SU-DHL-6 (cell line): Measurements from ENCODE around the gene ANTXR2.

ENCODE experiments used
- H2AFZ ChIP-seq: fragments of 200-600 bp; sonication (generic); 2 replicates; pipeline ENCODE4 v1.6.1; 2014; ENCODE audit warnings: low read depth, mild to moderate bottlenecking, moderate library complexity, mixed read lengths, antibody characterized with exemption, low read length; ENCODE audit not compliant: severe bottlenecking
- H3F3A ChIP-seq: fragments of 200-600 bp; shearing (Covaris generic); 2 replicates; pipeline ENCODE4 v1.6.0; 2016; ENCODE audit warnings: antibody characterized with exemption, mild to moderate bottlenecking; ENCODE audit not compliant: insufficient read depth
- H3K27ac ChIP-seq: fragments of 200-600 bp; sonication (generic); 2 replicates; pipeline ENCODE4 v1.5.1; 2016; ENCODE audit warnings: low read depth, mild to moderate bottlenecking, low read length, moderate library complexity, mixed read lengths
- H3K27me3 ChIP-seq: fragments of 200-600 bp; sonication (generic), shearing (Covaris generic); 2 replicates; pipeline ENCODE4 v1.6.0; 2014; ENCODE audit warnings: mild to moderate bottlenecking, low read length
- H3K36me3 ChIP-seq: fragments of 200-600 bp; sonication (generic); 2 replicates; pipeline ENCODE4 v1.6.1; 2014; ENCODE audit warnings: mild to moderate bottlenecking, low read length, mixed read lengths
- H3K4me2 ChIP-seq: fragments of 300-600, 200-600 bp; shearing (Covaris generic), sonication (generic); 2 replicates; pipeline ENCODE4 v1.6.0; 2014; ENCODE audit warnings: low read length, low read depth, mild to moderate bottlenecking; ENCODE audit not compliant: poor library complexity, severe bottlenecking
- H3K4me3 ChIP-seq: fragments of 200-600 bp; sonication (generic); 2 replicates; pipeline ENCODE4 v1.5.1; 2014; ENCODE audit warnings: antibody characterized with exemption, low read length, mild to moderate bottlenecking, mixed read lengths; ENCODE audit not compliant: insufficient read depth, poor library complexity, severe bottlenecking
- H3K79me2 ChIP-seq: fragments of 200-600 bp; sonication (generic); 2 replicates; pipeline ENCODE4 v1.6.1; 2014; ENCODE audit warnings: mild to moderate bottlenecking, low read length, moderate library complexity; ENCODE audit not compliant: insufficient read depth
- H3K9ac ChIP-seq: fragments of 200-600 bp; sonication (generic); 2 replicates; pipeline ENCODE4 v1.7.0; 2014; ENCODE audit warnings: mild to moderate bottlenecking, low read length
- H3K9me2 ChIP-seq: fragments of 200-600 bp; sonication (generic); replicated peaks from 2 replicates; pipeline ENCODE4 v1.6.1; 2014; ENCODE audit warnings: low read length; ENCODE audit not compliant: insufficient read depth
- H3K9me3 ChIP-seq: fragments of 200-600 bp; sonication (generic); 2 replicates; pipeline ENCODE4 v1.6.1; 2014; ENCODE audit warnings: low read length, mixed read lengths; ENCODE audit not compliant: insufficient read depth
- H4K20me1 ChIP-seq: fragments of 200-600 bp; sonication (generic); 2 replicates; pipeline ENCODE4 v1.6.1; 2014; ENCODE audit warnings: low read depth, mild to moderate bottlenecking, antibody characterized with exemption, low read length, moderate library complexity, mixed read lengths
- EZH2phosphoT487 ChIP-seq: fragments of 200-600 bp; sonication (generic), shearing (Covaris generic); conservative IDR thresholded peaks from 2 replicates; pipeline ENCODE4 v1.6.1; 2018; ENCODE audit warnings: mild to moderate bottlenecking, antibody characterized with exemption, low read length, moderate library complexity, mixed read lengths
- TF ChIP-seq, protein P1 (sequence below): fragments of 200-600 bp; sonication (generic); IDR thresholded peaks from one replicate; pipeline ENCODE4 v1.5.1; 2017; ENCODE audit warnings: antibody characterized with exemption, mild to moderate bottlenecking, low read length, moderate library complexity; ENCODE audit not compliant: insufficient read depth, poor library complexity, severe bottlenecking

Gene ANTXR2

DNA sequence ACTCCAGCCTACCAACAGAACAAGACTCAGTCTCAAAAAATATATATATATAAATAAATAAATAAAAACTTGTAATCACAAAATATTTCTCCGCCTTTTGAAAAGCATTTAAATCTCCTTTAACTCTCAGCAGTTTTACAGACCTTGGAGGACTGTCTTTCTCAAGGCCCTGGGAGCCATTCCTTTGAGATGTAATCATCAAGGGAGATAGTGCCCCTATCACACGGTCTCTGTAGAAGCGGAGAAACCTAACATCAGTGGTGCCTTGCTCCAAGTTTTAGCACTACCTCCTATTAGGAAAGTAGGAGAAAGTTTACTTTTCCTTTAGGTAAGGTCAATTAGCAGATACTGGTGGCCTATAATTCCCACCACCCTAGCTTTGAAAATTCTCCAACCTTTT is 58.5 kb downstream of the ANTXR2 start:
- no peaks in the 10 kb centered on the region for H3F3A ChIP-seq
- H4K20me1 ChIP-seq, result no peaks in the 10 kb centered on the region
- H3K9me2 ChIP-seq, result no peaks in the 10 kb centered on the region
- H3K27me3 ChIP-seq, result no peaks in the 10 kb centered on the region
- no peak overlapping the region for H3K27ac ChIP-seq
- H3K4me2 ChIP-seq, result no peak overlapping the region
- no peaks in the 10 kb centered on the region for H3K79me2 ChIP-seq
- H3K9me3 ChIP-seq, result no peaks in the 10 kb centered on the region
- H3K36me3 ChIP-seq, result no peaks in the 10 kb centered on the region
- H3K9ac ChIP-seq, result no peak overlapping the region
- no peak overlapping the region for H2AFZ ChIP-seq
- no peak overlapping the region for H3K4me3 ChIP-seq
- TF ChIP-seq, protein P1, sequence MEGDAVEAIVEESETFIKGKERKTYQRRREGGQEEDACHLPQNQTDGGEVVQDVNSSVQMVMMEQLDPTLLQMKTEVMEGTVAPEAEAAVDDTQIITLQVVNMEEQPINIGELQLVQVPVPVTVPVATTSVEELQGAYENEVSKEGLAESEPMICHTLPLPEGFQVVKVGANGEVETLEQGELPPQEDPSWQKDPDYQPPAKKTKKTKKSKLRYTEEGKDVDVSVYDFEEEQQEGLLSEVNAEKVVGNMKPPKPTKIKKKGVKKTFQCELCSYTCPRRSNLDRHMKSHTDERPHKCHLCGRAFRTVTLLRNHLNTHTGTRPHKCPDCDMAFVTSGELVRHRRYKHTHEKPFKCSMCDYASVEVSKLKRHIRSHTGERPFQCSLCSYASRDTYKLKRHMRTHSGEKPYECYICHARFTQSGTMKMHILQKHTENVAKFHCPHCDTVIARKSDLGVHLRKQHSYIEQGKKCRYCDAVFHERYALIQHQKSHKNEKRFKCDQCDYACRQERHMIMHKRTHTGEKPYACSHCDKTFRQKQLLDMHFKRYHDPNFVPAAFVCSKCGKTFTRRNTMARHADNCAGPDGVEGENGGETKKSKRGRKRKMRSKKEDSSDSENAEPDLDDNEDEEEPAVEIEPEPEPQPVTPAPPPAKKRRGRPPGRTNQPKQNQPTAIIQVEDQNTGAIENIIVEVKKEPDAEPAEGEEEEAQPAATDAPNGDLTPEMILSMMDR, result no peak

DNA sequence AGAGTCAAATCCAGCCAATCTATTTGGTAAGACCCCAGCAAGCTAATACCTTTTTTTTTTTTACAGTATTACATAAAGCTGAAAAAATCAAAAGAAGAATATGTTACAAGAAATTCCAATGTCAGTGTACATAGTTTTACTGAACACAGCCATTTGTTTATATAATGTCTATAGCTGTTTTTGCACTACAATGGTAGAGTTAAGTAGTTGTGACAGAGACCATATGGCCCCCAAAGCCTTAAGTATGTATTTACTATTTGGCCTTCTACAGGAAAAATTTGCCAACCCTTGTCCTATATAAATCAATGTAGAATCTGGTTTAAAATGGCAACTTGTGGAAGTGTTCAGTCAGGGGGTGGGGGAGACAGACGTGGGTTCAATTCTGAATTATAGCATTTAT is 60.7 kb downstream of the ANTXR2 start:
- no peaks in the 10 kb centered on the region for H3K79me2 ChIP-seq
- H3F3A ChIP-seq, result no peaks in the 10 kb centered on the region
- no peak overlapping the region for H2AFZ ChIP-seq
- no peaks in the 10 kb centered on the region for H3K9me3 ChIP-seq
- no peaks in the 10 kb centered on the region for H4K20me1 ChIP-seq
- no peaks in the 10 kb centered on the region for H3K27me3 ChIP-seq
- no peak overlapping the region for H3K4me3 ChIP-seq
- H3K9ac ChIP-seq, result no peak overlapping the region
- H3K4me2 ChIP-seq, result no peak overlapping the region
- H3K27ac ChIP-seq, result no peak overlapping the region
- no peak for TF ChIP-seq EZH2phosphoT487
- TF ChIP-seq, protein P1, result no peak
- no peaks in the 10 kb centered on the region for H3K36me3 ChIP-seq
- no peaks in the 10 kb centered on the region for H3K9me2 ChIP-seq

DNA sequence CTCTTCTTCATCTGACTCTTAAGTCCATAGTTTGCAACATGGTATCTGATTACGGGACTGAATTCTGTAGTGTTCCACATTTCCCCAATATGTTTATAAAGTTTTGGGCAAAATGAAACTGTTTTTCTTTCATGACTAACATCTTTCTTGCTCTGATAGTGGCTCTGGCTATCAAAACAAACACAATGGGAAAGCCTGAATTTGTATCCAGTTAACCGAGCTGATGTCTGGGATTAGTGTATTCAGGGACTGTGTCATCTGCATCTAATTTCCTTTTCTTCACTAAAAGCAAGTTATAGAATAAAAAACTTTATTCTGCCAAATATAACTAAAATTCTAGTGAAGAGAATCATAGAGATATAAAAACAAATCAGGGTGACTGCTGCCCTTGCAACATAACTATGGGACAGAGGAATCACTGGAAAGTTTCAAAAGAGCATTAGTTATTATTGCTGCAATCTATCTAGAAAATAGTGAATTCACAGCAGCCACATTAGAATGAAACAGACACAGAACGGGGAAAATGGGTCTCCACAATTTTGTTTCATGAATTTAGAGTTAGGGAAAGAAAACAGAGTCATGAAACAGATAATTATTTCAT is 61.3 kb downstream of the ANTXR2 start:
- H3F3A ChIP-seq, result no peaks in the 10 kb centered on the region
- no peaks in the 10 kb centered on the region for H3K36me3 ChIP-seq
- H2AFZ ChIP-seq, result no peak overlapping the region
- no peak overlapping the region for H3K4me3 ChIP-seq
- no peak overlapping the region for H3K27ac ChIP-seq
- no peak overlapping the region for H3K9ac ChIP-seq
- no peak overlapping the region for H3K4me2 ChIP-seq
- no peaks in the 10 kb centered on the region for H3K79me2 ChIP-seq
- no peaks in the 10 kb centered on the region for H3K9me3 ChIP-seq
- H3K9me2 ChIP-seq, result no peaks in the 10 kb centered on the region
- H4K20me1 ChIP-seq, result no peaks in the 10 kb centered on the region
- TF ChIP-seq EZH2phosphoT487, result no peak
- TF ChIP-seq, protein P1, result no peak
- H3K27me3 ChIP-seq, result no peaks in the 10 kb centered on the region
